HEK293 (cell line): Measurements from ENCODE around the gene CCDC3.

Experiments used
- CTCF ChIA-PET: fragments of 350-600 bp; formaldehyde crosslinking; extraction: SDS; loops from one replicate; lab custom pipeline; 2021; ENCODE audit warnings: antibody characterized with exemption; lab: Yijun Ruan, JAX
- POLR2A ChIA-PET: fragments of 300-600 bp; formaldehyde crosslinking; extraction: SDS; loops from one replicate; lab custom pipeline; 2020; ENCODE audit warnings: antibody characterized with exemption, inconsistent platforms; lab: Yijun Ruan, JAX
- H3K27ac ChIP-seq: fragments of 200-500 bp; sonication (Bioruptor generic); 2 replicates; pipeline ENCODE4 v1.5.1; 2014; ENCODE audit warnings: low read depth, low read length, control low read depth, inconsistent platforms; ENCODE audit errors: extremely low read depth
- H3K36me3 ChIP-seq, 2 experiments: fragments of 200-500 bp in 1 of 2; sonication (Bioruptor generic) in 1 of 2; 1 replicate in 1 of 2; 2 replicates in 1 of 2; pipeline ENCODE4 v1.5.1; 2014 to 2017; ENCODE audit warnings: inconsistent platforms in 2 of 2, low read length in 2 of 2; ENCODE audit not compliant: control insufficient read depth in 2 of 2, insufficient read depth in 1 of 2
- H3K4me1 ChIP-seq: fragments of 200-500 bp; sonication (Bioruptor generic); 2 replicates; pipeline ENCODE4 v1.5.1; 2014; ENCODE audit warnings: mild to moderate bottlenecking, low read length, inconsistent platforms; ENCODE audit not compliant: control insufficient read depth, insufficient read depth
- H3K4me3 ChIP-seq: 2 replicates; pipeline ENCODE4 v1.5.1; 2011; ENCODE audit warnings: low read depth, mild to moderate bottlenecking, control low read depth, low read length, moderate library complexity
- H3K9me3 ChIP-seq: fragments of 200-500 bp; sonication (Bioruptor generic); 2 replicates; pipeline ENCODE4 v1.5.1; 2014; ENCODE audit warnings: low read depth, low read length, inconsistent platforms; ENCODE audit not compliant: control insufficient read depth, insufficient read depth
- GLIS1 ChIP-seq: fragments of 450-650 bp; formaldehyde crosslinking; IDR thresholded peaks from 2 replicates; pipeline ENCODE4 v1.5.1; 2016; ENCODE audit warnings: missing biosample characterization, missing genetic modification characterization
- HOXA7 ChIP-seq: sonication (generic); formaldehyde crosslinking; IDR thresholded peaks from 2 replicates; pipeline ENCODE4 v1.8.1; 2022; ENCODE audit warnings: missing genetic modification reagents, borderline replicate concordance
- KLF8 ChIP-seq: fragments of 450-650 bp; formaldehyde crosslinking; IDR thresholded peaks from 2 replicates; pipeline ENCODE4 v1.5.1; 2016; ENCODE audit warnings: missing biosample characterization, missing genetic modification characterization
- RBAK ChIP-seq: fragments of 450-650 bp; formaldehyde crosslinking; IDR thresholded peaks from 2 replicates; pipeline ENCODE4 v1.5.1; 2016; ENCODE audit warnings: missing biosample characterization, missing genetic modification characterization
- YY1 ChIP-seq: fragments of 450-650 bp; formaldehyde crosslinking; IDR thresholded peaks from 2 replicates; pipeline ENCODE4 v1.5.1; 2018; ENCODE audit warnings: missing biosample characterization, missing genetic modification characterization
- ZIC2 ChIP-seq: fragments of 450-650 bp; formaldehyde crosslinking; IDR thresholded peaks from 2 replicates; pipeline ENCODE4 v1.5.1; 2016; ENCODE audit warnings: missing biosample characterization, missing genetic modification characterization
- ZNF112 ChIP-seq: fragments of 450-650 bp; formaldehyde crosslinking; IDR thresholded peaks from 2 replicates; pipeline ENCODE4 v1.5.0; 2017; ENCODE audit warnings: missing biosample characterization, missing genetic modification characterization
- ZNF138 ChIP-seq: fragments of 450-650 bp; formaldehyde crosslinking; IDR thresholded peaks from 2 replicates; pipeline ENCODE4 v1.5.1; 2016; ENCODE audit warnings: missing biosample characterization, missing genetic modification characterization, borderline replicate concordance
- ZNF148 ChIP-seq: fragments of 450-650 bp; formaldehyde crosslinking; IDR thresholded peaks from 2 replicates; pipeline ENCODE4 v1.5.0; 2017; ENCODE audit warnings: missing biosample characterization, missing genetic modification characterization, borderline replicate concordance
- ZNF19 ChIP-seq: fragments of 450-650 bp; formaldehyde crosslinking; IDR thresholded peaks from 2 replicates; pipeline ENCODE4; 2016; ENCODE audit warnings: missing biosample characterization, missing genetic modification characterization, low read depth
- ZNF202 ChIP-seq: fragments of 450-650 bp; formaldehyde crosslinking; IDR thresholded peaks from 2 replicates; pipeline ENCODE4 v1.5.1; 2016; ENCODE audit warnings: missing biosample characterization, missing genetic modification characterization, borderline replicate concordance
- ZNF280C ChIP-seq: fragments of 450-650 bp; formaldehyde crosslinking; IDR thresholded peaks from 2 replicates; pipeline ENCODE4 v1.5.1; 2016; ENCODE audit warnings: missing biosample characterization, missing genetic modification characterization
- ZNF341 ChIP-seq: fragments of 450-650 bp; formaldehyde crosslinking; IDR thresholded peaks from 2 replicates; pipeline ENCODE4; 2016; ENCODE audit warnings: low read depth, missing biosample characterization, missing genetic modification characterization
- ZNF362 ChIP-seq: fragments of 450-650 bp; formaldehyde crosslinking; IDR thresholded peaks from 2 replicates; pipeline ENCODE4 v1.5.1; 2016; ENCODE audit warnings: missing biosample characterization, missing genetic modification characterization
- ZNF488 ChIP-seq: fragments of 450-650 bp; formaldehyde crosslinking; IDR thresholded peaks from 2 replicates; pipeline ENCODE4 v1.5.1; 2016; ENCODE audit warnings: missing biosample characterization, missing genetic modification characterization
- ZNF529 ChIP-seq: fragments of 450-650 bp; formaldehyde crosslinking; IDR thresholded peaks from 2 replicates; pipeline ENCODE4 v1.5.1; 2017; ENCODE audit warnings: missing genetic modification characterization, missing biosample characterization; ENCODE audit not compliant: insufficient replicate concordance
- ZNF549 ChIP-seq: fragments of 450-650 bp; IDR thresholded peaks from 2 replicates; pipeline ENCODE4 v1.5.1; 2018; ENCODE audit warnings: missing biosample characterization, missing genetic modification characterization, mild to moderate bottlenecking, inconsistent platforms, moderate library complexity
- ZNF610 ChIP-seq: fragments of 450-650 bp; formaldehyde crosslinking; IDR thresholded peaks from 2 replicates; pipeline ENCODE4 v1.5.1; 2016; ENCODE audit warnings: missing biosample characterization, missing genetic modification characterization, borderline replicate concordance
- ZNF660 ChIP-seq: fragments of 450-650 bp; IDR thresholded peaks from 2 replicates; pipeline ENCODE4 v1.5.1; 2018; ENCODE audit warnings: missing biosample characterization, mild to moderate bottlenecking, missing genetic modification characterization
- ZNF670 ChIP-seq: fragments of 450-650 bp; formaldehyde crosslinking; IDR thresholded peaks from 2 replicates; pipeline ENCODE4 v1.5.1; 2016; ENCODE audit warnings: missing biosample characterization, missing genetic modification characterization, low read depth
- ZNF707 ChIP-seq: fragments of 450-650 bp; formaldehyde crosslinking; IDR thresholded peaks from 2 replicates; pipeline ENCODE4 v1.5.1; 2016; ENCODE audit warnings: missing biosample characterization, missing genetic modification characterization
- ZSCAN16 ChIP-seq: fragments of 450-650 bp; formaldehyde crosslinking; IDR thresholded peaks from 2 replicates; pipeline ENCODE4 v1.5.1; 2016; ENCODE audit warnings: missing biosample characterization, missing genetic modification characterization
- ZSCAN23 ChIP-seq: fragments of 450-650 bp; formaldehyde crosslinking; IDR thresholded peaks from 2 replicates; pipeline ENCODE4 v1.5.1; 2016; ENCODE audit warnings: missing biosample characterization, missing genetic modification characterization

CCDC3 gene

GRCh38 chr10:12906051-12906541 lies 95.4 kb downstream of the CCDC3 start:
- Histone ChIP-seq H3K4me3 (no peak overlapping the region), H3K27ac (no peak overlapping the region), H3K36me3 (no peaks in the 10 kb centered on the region), H3K4me1 (no peaks in the 10 kb centered on the region), H3K9me3 (no peaks in the 10 kb centered on the region)
- CTCF ChIA-PET: interaction anchor here (1.1 to 2.0 kb wide), 3 partner anchors 124 to 200 kb away, joined by 6 to 10 read pairs (median 8); no protein-coding TSS in a partner anchor
- no peak for TF ChIP-seq KLF8 (tag by site-specific recombination)
- no peak for TF ChIP-seq ZNF112 (tag by site-specific recombination)
- no peak for TF ChIP-seq ZNF670 (tag by site-specific recombination)
- no peak for TF ChIP-seq ZNF202 (tag by site-specific recombination)
- no peak for TF ChIP-seq ZNF148 (tag by site-specific recombination)
- TF ChIP-seq ZNF660: no peak
- POLR2A ChIA-PET: interaction anchor here (1.0 kb wide), 1 partner anchor 167 kb away, joined by 4 read pairs; no protein-coding TSS in a partner anchor

- H3K36me3 ChIP-seq: no peaks in the 10 kb centered on the region
- H3K9me3 ChIP-seq: no peaks in the 10 kb centered on the region
- H3K4me1 ChIP-seq: no peaks in the 10 kb centered on the region
- CTCF ChIA-PET: interaction anchor here (0.6 to 2.0 kb wide), 9 partner anchors 78 to 592 kb away, joined by 3 to 10 read pairs (median 3); partner anchors contain the start of gene OPTN
- POLR2A ChIA-PET: interaction anchor here (1.0 kb wide), 1 partner anchor 168 kb away, joined by 4 read pairs; no protein-coding TSS in a partner anchor
- TF ChIP-seq ZIC2 (tag by site-specific recombination) (no peak), RBAK (tag by site-specific recombination) (no peak), ZNF610 (tag by site-specific recombination) (no peak), ZSCAN23 (tag by site-specific recombination) (no peak), ZNF362 (no peak), ZNF488 (no peak), YY1 (tag by site-specific recombination) (no peak), ZNF19 (tag by site-specific recombination) (no peak), ZNF549 (tag by site-specific recombination) (no peak), ZNF280C (tag by site-specific recombination) (no peak), ZNF529 (no peak), ZNF138 (no peak), ZNF707 (tag by site-specific recombination) (no peak), ZNF341 (no peak), ZSCAN16 (no peak), HOXA7 (CRISPR knock-in tag) (no peak), GLIS1 (tag by site-specific recombination) (no peak)
- H3K4me3 ChIP-seq: no peak overlapping the region
- no peak overlapping the region for H3K27ac ChIP-seq
These were observed 96.4 kb downstream of the CCDC3 start for GRCh38 chr10:12905067-12905466.
